Measurements from ENCODE around the gene RPSA. TPM values are rescaled to one million over a fixed set of nuclear protein-coding genes. Genes with fewer than 3 reads are reported as not detected.

RPSA gene
- 738 TPM for total RNA-seq

GRCh38 chr3:39406368-39407258 is at the start of gene RPSA:
TSS of gene RPSA (plus strand) at chr3:39406720. CDS start at chr3:39407654, 934 bp downstream.

GRCh38 chr3:39383045-39383880 is 23.3 kb upstream of the RPSA start, which contains the start of gene SLC25A38:
TSS of gene SLC25A38 (plus strand) at chr3:39383370. CDS start at chr3:39383725, 355 bp downstream.

Small RNA genes within 50 kb of the gene (small RNA-seq; reads per million reads assigned to genes)
- gene SNORA6 (ENCODE audit: low replicate concordance): not detected
- not detected for gene SNORA62 (ENCODE audit: low replicate concordance)

Other genes starting within 250 kb of the RPSA start
- 10.2 TPM for gene XIRP1, start 214.1 kb upstream of the RPSA start, total RNA-seq
- 5.3 TPM for gene CX3CR1, start 126.7 kb upstream of the RPSA start, total RNA-seq
- not detected for gene CCR8, start 77.0 kb upstream of the RPSA start, total RNA-seq
- gene SLC25A38, start 23.4 kb upstream of the RPSA start, total RNA-seq: 21.6 TPM
- not detected for gene MOBP, start 61.0 kb downstream of the RPSA start, total RNA-seq

All from metanephros (tissue), 2 donors.